Ovary (tissue), 3 donors: ENCODE data around the gene PDE4C.

Experiments used
- POLR2A ChIP-seq: fragments of 450-650 bp; IDR thresholded peaks from one replicate; pipeline ENCODE4 v1.6.1; 2017; ENCODE audit warnings: antibody characterized with exemption, mild to moderate bottlenecking, moderate library complexity
- TF ChIP-seq, protein P1 (sequence below), 3 donors: fragments of 450-650 bp in 2 of 3; fragments of 200-600 bp in 1 of 3; IDR thresholded peaks; one replicate each; pipeline versions ENCODE4 v1.5.1 to v1.8.0; 2016 to 2022; ENCODE audit warnings: antibody characterized with exemption in 3 of 3, mild to moderate bottlenecking in 1 of 3
- donor health status: DM: no; HTN: no; CAD: no.

DNA sequence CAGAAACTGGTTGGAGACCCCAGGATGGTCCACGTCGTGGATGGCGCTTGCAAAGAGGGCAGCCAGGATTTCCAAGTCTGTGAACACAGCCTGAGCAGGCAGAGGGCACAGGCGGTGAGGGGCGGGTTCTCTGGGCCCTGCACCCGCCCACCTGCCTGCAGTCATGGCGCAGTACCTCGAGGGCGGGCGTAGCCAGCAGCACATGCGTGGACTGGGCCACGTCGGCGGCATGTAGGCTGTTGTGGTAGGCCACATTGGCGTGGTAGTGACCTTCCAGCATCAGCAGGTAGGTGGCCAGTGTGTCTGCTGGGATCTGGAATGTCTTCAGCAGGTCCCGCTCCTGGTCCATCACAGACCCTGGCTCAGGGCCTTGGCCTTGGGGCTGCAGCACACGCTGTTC lies 8.1 kb downstream of the PDE4C start:
- no peak for TF ChIP-seq POLR2A
- TF ChIP-seq, protein P1, sequence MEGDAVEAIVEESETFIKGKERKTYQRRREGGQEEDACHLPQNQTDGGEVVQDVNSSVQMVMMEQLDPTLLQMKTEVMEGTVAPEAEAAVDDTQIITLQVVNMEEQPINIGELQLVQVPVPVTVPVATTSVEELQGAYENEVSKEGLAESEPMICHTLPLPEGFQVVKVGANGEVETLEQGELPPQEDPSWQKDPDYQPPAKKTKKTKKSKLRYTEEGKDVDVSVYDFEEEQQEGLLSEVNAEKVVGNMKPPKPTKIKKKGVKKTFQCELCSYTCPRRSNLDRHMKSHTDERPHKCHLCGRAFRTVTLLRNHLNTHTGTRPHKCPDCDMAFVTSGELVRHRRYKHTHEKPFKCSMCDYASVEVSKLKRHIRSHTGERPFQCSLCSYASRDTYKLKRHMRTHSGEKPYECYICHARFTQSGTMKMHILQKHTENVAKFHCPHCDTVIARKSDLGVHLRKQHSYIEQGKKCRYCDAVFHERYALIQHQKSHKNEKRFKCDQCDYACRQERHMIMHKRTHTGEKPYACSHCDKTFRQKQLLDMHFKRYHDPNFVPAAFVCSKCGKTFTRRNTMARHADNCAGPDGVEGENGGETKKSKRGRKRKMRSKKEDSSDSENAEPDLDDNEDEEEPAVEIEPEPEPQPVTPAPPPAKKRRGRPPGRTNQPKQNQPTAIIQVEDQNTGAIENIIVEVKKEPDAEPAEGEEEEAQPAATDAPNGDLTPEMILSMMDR (IDR thresholded peaks at IDR 0.05), result no peak
